HepG2 (cell line): Measurements from ENCODE around the gene AUTS2.

Experiments used
- CTCF ChIP-seq: sonication (generic); formaldehyde crosslinking; IDR thresholded peaks from 2 replicates; pipeline ENCODE4 v1.5.0; 2020; ENCODE audit warnings: mild to moderate bottlenecking, missing genetic modification reagents, moderate library complexity
- JDP2 ChIP-seq: sonication (generic); formaldehyde crosslinking; IDR thresholded peaks from 2 replicates; pipeline ENCODE4 v1.8.1; 2022; ENCODE audit warnings: missing genetic modification reagents, borderline replicate concordance
- NFYB ChIP-seq: sonication (generic); formaldehyde crosslinking; IDR thresholded peaks from 2 replicates; pipeline ENCODE4 v1.4.0; 2020; ENCODE audit warnings: missing genetic modification reagents
- NR2C2 ChIP-seq: sonication (generic); formaldehyde crosslinking; IDR thresholded peaks from 2 replicates; pipeline ENCODE4 v1.4.0; 2020; ENCODE audit warnings: missing genetic modification reagents, mild to moderate bottlenecking, moderate library complexity, borderline replicate concordance
- PCBP1 ChIP-seq: fragments of 200-400 bp; formaldehyde crosslinking; IDR thresholded peaks from 2 replicates; pipeline ENCODE4 v1.6.1; 2017; ENCODE audit warnings: mild to moderate bottlenecking, low read depth, low read length, borderline replicate concordance
- POLR2A ChIP-seq, 2 experiments: IDR thresholded peaks; 2 replicates each; pipeline ENCODE4 v1.6.1; 2011; ENCODE audit warnings: low read depth in 2 of 2, low read length in 2 of 2, mild to moderate bottlenecking in 1 of 2, moderate library complexity in 1 of 2; ENCODE audit not compliant: insufficient read depth in 1 of 2
- RAD21 ChIP-seq: fragments of 450-650 bp; formaldehyde crosslinking; IDR thresholded peaks from 2 replicates; pipeline ENCODE4 v1.5.0; 2020; ENCODE audit warnings: mild to moderate bottlenecking
- SIX4 ChIP-seq: sonication (generic); formaldehyde crosslinking; IDR thresholded peaks from 2 replicates; pipeline ENCODE4 v1.4.0; 2020; ENCODE audit warnings: missing genetic modification reagents
- TFAP4 ChIP-seq: sonication (generic); IDR thresholded peaks from 2 replicates; pipeline ENCODE4 v1.6.1; 2016; ENCODE audit warnings: low read depth, borderline replicate concordance
- ZBTB1 ChIP-seq: sonication (generic); formaldehyde crosslinking; IDR thresholded peaks from 2 replicates; pipeline ENCODE4 v1.4.0; 2020; ENCODE audit warnings: missing genetic modification reagents, borderline replicate concordance
- ZFAT ChIP-seq: sonication (generic); formaldehyde crosslinking; conservative IDR thresholded peaks from 2 replicates; pipeline ENCODE4 v1.8.1; 2023; ENCODE audit warnings: missing genetic modification reagents, inconsistent platforms
- ZNF34 ChIP-seq: sonication (generic); formaldehyde crosslinking; IDR thresholded peaks from 2 replicates; pipeline ENCODE4 v1.4.0; 2020; ENCODE audit warnings: mild to moderate bottlenecking, missing genetic modification reagents, borderline replicate concordance

- no peak for TF ChIP-seq NR2C2 (CRISPR knock-in tag)
- no peak for TF ChIP-seq ZBTB1 (CRISPR knock-in tag)
- TF ChIP-seq POLR2A (IDR thresholded peaks at IDR 0.05; ENCODE audit: insufficient read depth in 1 of 2, low read depth in 2 of 2, low read length in 2 of 2): no peak
- no peak for TF ChIP-seq SIX4 (CRISPR knock-in tag)
- TF ChIP-seq RAD21 (CRISPR knock-in tag): no peak
- no peak for TF ChIP-seq NFYB (CRISPR knock-in tag)
- no peak for TF ChIP-seq TFAP4
- no peak for TF ChIP-seq JDP2 (CRISPR knock-in tag)
- no peak for TF ChIP-seq PCBP1
- TF ChIP-seq ZFAT: no peak
- no peak for TF ChIP-seq ZNF34
- no peak for TF ChIP-seq CTCF (CRISPR knock-in tag)
These were observed 794.7 kb downstream of the AUTS2 start for GRCh38 chr7:70392877-70393435.
